IMR-90 (cell line): ENCODE data around the gene CPD. TPM values are rescaled to one million over a fixed set of nuclear protein-coding genes. Genes with fewer than 3 reads are reported as not detected.

ENCODE experiments used
- ATAC-seq: fragments of 200-7000 bp; cut with Tn5 transposase; 2 replicates; pipeline ENCODE4 v1.9.1; 2020; ENCODE audit warnings: low read depth, mild to moderate bottlenecking, moderate library complexity
- BruUV-seq: library from RNA; stranded (reverse); fragments of 400-500 nt; replicated peaks from 2 replicates; lab custom pipeline; 2021; lab: Mats Ljungman, UMichigan
- CTCF ChIA-PET: fragments of 300-600 bp; formaldehyde crosslinking; extraction: SDS; loops from one replicate; lab custom pipeline; 2021; ENCODE audit warnings: antibody characterized with exemption; lab: Yijun Ruan, JAX
- POLR2A ChIA-PET: fragments of 300-600 bp; sonication (Branson Sonifier 250); formaldehyde crosslinking; loops from one replicate; lab custom pipeline; 2022; ENCODE audit warnings: antibody characterized with exemption; ENCODE audit not compliant: unreplicated experiment; lab: Charles Lee
- DNase-seq: peaks from one replicate; pipeline ENCODE4 v3.0.0; 2013
- H2AFZ ChIP-seq: replicated peaks from 2 replicates; pipeline ENCODE3; 2013; ENCODE audit warnings: low read length, mild to moderate bottlenecking; ENCODE audit not compliant: poor library complexity
- H2AK5ac ChIP-seq: 2 replicates; pipeline ENCODE4 v1.6.1; 2013; ENCODE audit warnings: low read depth, low read length, inconsistent platforms
- H2AK9ac ChIP-seq: replicated peaks from 2 replicates; pipeline ENCODE3; 2013; ENCODE audit warnings: mild to moderate bottlenecking, low read depth, low read length, moderate library complexity; ENCODE audit not compliant: poor library complexity
- H2BK120ac ChIP-seq: 2 replicates; pipeline ENCODE4 v1.6.1; 2013; ENCODE audit warnings: low read depth, low read length, inconsistent platforms
- H2BK15ac ChIP-seq: 3 replicates; pipeline ENCODE4 v1.6.1; 2013; ENCODE audit warnings: low read depth, low read length, inconsistent platforms
- H2BK20ac ChIP-seq: 2 replicates; pipeline ENCODE4 v1.6.1; 2013; ENCODE audit warnings: low read depth, mild to moderate bottlenecking, inconsistent platforms, low read length, moderate library complexity
- H2BK5ac ChIP-seq: 2 replicates; pipeline ENCODE4 v1.6.1; 2013; ENCODE audit warnings: mild to moderate bottlenecking, low read depth, low read length, inconsistent platforms; ENCODE audit not compliant: poor library complexity, severe bottlenecking
- H3K14ac ChIP-seq: replicated peaks from 2 replicates; pipeline ENCODE4 v1.6.1; 2013; ENCODE audit warnings: low read depth, low read length, inconsistent platforms
- H3K18ac ChIP-seq: 2 replicates; pipeline ENCODE4 v1.6.1; 2013; ENCODE audit warnings: low read depth, low read length, control low read depth
- H3K23ac ChIP-seq: 2 replicates; pipeline ENCODE4 v1.6.1; 2013; ENCODE audit warnings: low read depth, low read length, inconsistent platforms
- H3K27ac ChIP-seq: 2 replicates; pipeline ENCODE4 v1.5.1; 2013; ENCODE audit warnings: mild to moderate bottlenecking, control low read depth, low read length; ENCODE audit not compliant: insufficient read depth
- H3K27me3 ChIP-seq: 2 replicates; pipeline ENCODE4 v1.6.1; 2013; ENCODE audit warnings: low read length; ENCODE audit not compliant: control insufficient read depth, insufficient read depth
- H3K36me3 ChIP-seq: 2 replicates; pipeline ENCODE4 v1.6.1; 2013; ENCODE audit warnings: low read length, mixed read lengths; ENCODE audit not compliant: control insufficient read depth, insufficient read depth
- H3K4ac ChIP-seq: 2 replicates; pipeline ENCODE4 v1.6.1; 2013; ENCODE audit warnings: low read depth, low read length, inconsistent platforms
- H3K4me1 ChIP-seq: 2 replicates; pipeline ENCODE4 v1.6.1; 2013; ENCODE audit warnings: low read length, mixed read lengths; ENCODE audit not compliant: control insufficient read depth, insufficient read depth
- H3K4me2 ChIP-seq: 2 replicates; pipeline ENCODE4 v1.6.1; 2013; ENCODE audit warnings: low read depth, mild to moderate bottlenecking, control low read depth, low read length, moderate library complexity
- H3K4me3 ChIP-seq: 2 replicates; pipeline ENCODE4 v1.5.1; 2013; ENCODE audit warnings: low read depth, mild to moderate bottlenecking, control low read depth, low read length, moderate library complexity; ENCODE audit not compliant: insufficient read depth
- H3K56ac ChIP-seq: 2 replicates; pipeline ENCODE4 v1.6.1; 2013; ENCODE audit warnings: low read length, inconsistent platforms; ENCODE audit not compliant: insufficient read depth; ENCODE audit errors: extremely low read depth
- H3K79me1 ChIP-seq, 2 experiments: 2 replicates each; pipeline ENCODE4 v1.6.1; 2013; ENCODE audit warnings: low read length in 2 of 2, inconsistent platforms in 1 of 2, low read depth in 1 of 2
- H3K9ac ChIP-seq: 2 replicates; pipeline ENCODE4 v1.6.1; 2013; ENCODE audit warnings: low read depth, low read length, control low read depth
- H3K9me1 ChIP-seq: 2 replicates; pipeline ENCODE4 v1.6.1; 2013; ENCODE audit warnings: low read length, inconsistent platforms; ENCODE audit not compliant: insufficient read depth
- H3K9me3 ChIP-seq: 2 replicates; pipeline ENCODE4 v1.6.1; 2013; ENCODE audit warnings: low read length; ENCODE audit not compliant: control insufficient read depth, insufficient read depth
- H4K20me1 ChIP-seq: 2 replicates; pipeline ENCODE4 v1.6.1; 2013; ENCODE audit warnings: low read length, inconsistent platforms; ENCODE audit not compliant: insufficient read depth
- H4K5ac ChIP-seq: 2 replicates; pipeline ENCODE4 v1.6.1; 2013; ENCODE audit warnings: mild to moderate bottlenecking, low read depth, low read length, control low read depth
- H4K8ac ChIP-seq, 2 experiments: 2 replicates each; pipeline ENCODE4 v1.6.1; 2013; ENCODE audit warnings: low read depth in 2 of 2, low read length in 2 of 2, control low read depth in 1 of 2, inconsistent platforms in 1 of 2
- H4K91ac ChIP-seq: 2 replicates; pipeline ENCODE4 v1.6.1; 2013; ENCODE audit warnings: low read depth, low read length, inconsistent platforms; ENCODE audit not compliant: insufficient read depth
- BHLHE40 ChIP-seq: fragments of 150-350 bp; IDR thresholded peaks from 2 replicates; pipeline ENCODE4 v1.6.1; 2016; ENCODE audit warnings: mild to moderate bottlenecking, low read depth, low read length
- CEBPB ChIP-seq: IDR thresholded peaks from 2 replicates; pipeline ENCODE4 v1.6.1; 2012; ENCODE audit warnings: low read depth, low read length, improper control_type of control experiment
- CHD1 ChIP-seq: IDR thresholded peaks from 2 replicates; pipeline ENCODE4 v1.6.1; 2012; ENCODE audit warnings: low read depth, low read length, improper control_type of control experiment
- FOS ChIP-seq: fragments of 150-350 bp; IDR thresholded peaks from 2 replicates; pipeline ENCODE4 v1.6.1; 2016; ENCODE audit warnings: low read depth, low read length
- MAFK ChIP-seq: IDR thresholded peaks from 2 replicates; pipeline ENCODE4 v1.6.1; 2012; ENCODE audit warnings: low read depth, low read length, improper control_type of control experiment
- MAZ ChIP-seq: IDR thresholded peaks from 2 replicates; pipeline ENCODE4 v1.6.1; 2012; ENCODE audit warnings: low read depth, mild to moderate bottlenecking, low read length, improper control_type of control experiment, moderate library complexity, borderline replicate concordance
- MXI1 ChIP-seq: IDR thresholded peaks from 2 replicates; pipeline ENCODE4 v1.6.1; 2012; ENCODE audit warnings: low read depth, mild to moderate bottlenecking, low read length, moderate library complexity, borderline replicate concordance
- NFE2L2 ChIP-seq: fragments of 150-350 bp; IDR thresholded peaks from 2 replicates; pipeline ENCODE4 v1.6.1; 2016; ENCODE audit warnings: low read depth, mild to moderate bottlenecking, low read length
- POLR2A ChIP-seq: IDR thresholded peaks from 2 replicates; pipeline ENCODE4 v1.6.1; 2012; ENCODE audit warnings: mild to moderate bottlenecking, low read depth, low read length
- RAD21 ChIP-seq: IDR thresholded peaks from 2 replicates; pipeline ENCODE4 v1.6.1; 2012; ENCODE audit warnings: low read length, improper control_type of control experiment
- RCOR1 ChIP-seq: IDR thresholded peaks from 2 replicates; pipeline ENCODE4 v1.6.1; 2012; ENCODE audit warnings: mild to moderate bottlenecking, low read length, improper control_type of control experiment; ENCODE audit not compliant: insufficient replicate concordance
- RFX5 ChIP-seq: IDR thresholded peaks from 2 replicates; pipeline ENCODE4 v1.8.0; 2012; ENCODE audit warnings: low read depth, mild to moderate bottlenecking, low read length, moderate library complexity
- SMC3 ChIP-seq: fragments of 150-350 bp; IDR thresholded peaks from 2 replicates; pipeline ENCODE4 v1.6.1; 2016; ENCODE audit warnings: low read depth, mild to moderate bottlenecking, antibody characterized with exemption, low read length, moderate library complexity
- WGBS, 2 experiments: methylation state at CpG; one replicate each; pipeline versions ENCODE4 v1.1.5 to v1.1.7; 2013; ENCODE audit warnings: missing lambda C conversion rate in 2 of 2; ENCODE audit not compliant: insufficient read length in 1 of 2; ENCODE audit errors: extremely low coverage in 2 of 2; 5-methylcytosine and 5-hydroxymethylcytosine counted together
- dilution Hi-C: fragments of 300-500 bp; cut with HindIII; formaldehyde crosslinking; loops from one replicate; pipeline ENCODE4 v1.14.3; 2018; ENCODE audit warnings: low sequenced_read_pairs; ENCODE audit not compliant: unreplicated experiment
- in situ Hi-C: fragments of 300-500 bp; cut with MboI; formaldehyde crosslinking; loops from 3 replicates; pipeline ENCODE4 v1.14.3; 2019; ENCODE audit warnings: low sequenced_read_pairs, inconsistent platforms, mixed read lengths
- intact Hi-C: fragments of 100-400 bp; cut with micrococcal nuclease; formaldehyde crosslinking; loops from 2 replicates; pipeline ENCODE4 v1.10.0; 2022
- polyA plus RNA-seq, 3 experiments: library from polyadenylated mRNA; depleted of rRNA; stranded (reverse); fragments of >200 nt; gene quantifications; 2 replicates each; pipeline ENCODE4 v1.2.3, GENCODE V29; 2012; ENCODE audit warnings: low replicate concordance in 1 of 3
- total RNA-seq: library from RNA; depleted of rRNA; stranded (reverse); fragments of >200 nt; gene quantifications from 2 replicates; pipeline ENCODE4 v1.2.3, GENCODE V29; 2012
- TF ChIP-seq, protein P1 (sequence below): fragments of 150-350 bp; IDR thresholded peaks from 2 replicates; pipeline ENCODE4 v1.6.1; 2016; ENCODE audit warnings: low read depth, mild to moderate bottlenecking, low read length, moderate library complexity, borderline replicate concordance
- TF ChIP-seq, protein P2 (sequence below): conservative IDR thresholded peaks from 2 replicates; pipeline ENCODE4 v1.5.1; 2012; ENCODE audit warnings: mild to moderate bottlenecking, low read depth, low read length, improper control_type of control experiment
- TF ChIP-seq, protein P3 (sequence below): fragments of 150-350 bp; IDR thresholded peaks from 2 replicates; pipeline ENCODE4 v1.6.1; 2017; ENCODE audit warnings: mild to moderate bottlenecking, antibody characterized with exemption, low read length, low read depth

The CPD gene
- total and polyA plus RNA-seq, 2 of the 4 experiments (the other 2 are of a cell fraction), result 23.4 to 94.5 TPM

DNA sequence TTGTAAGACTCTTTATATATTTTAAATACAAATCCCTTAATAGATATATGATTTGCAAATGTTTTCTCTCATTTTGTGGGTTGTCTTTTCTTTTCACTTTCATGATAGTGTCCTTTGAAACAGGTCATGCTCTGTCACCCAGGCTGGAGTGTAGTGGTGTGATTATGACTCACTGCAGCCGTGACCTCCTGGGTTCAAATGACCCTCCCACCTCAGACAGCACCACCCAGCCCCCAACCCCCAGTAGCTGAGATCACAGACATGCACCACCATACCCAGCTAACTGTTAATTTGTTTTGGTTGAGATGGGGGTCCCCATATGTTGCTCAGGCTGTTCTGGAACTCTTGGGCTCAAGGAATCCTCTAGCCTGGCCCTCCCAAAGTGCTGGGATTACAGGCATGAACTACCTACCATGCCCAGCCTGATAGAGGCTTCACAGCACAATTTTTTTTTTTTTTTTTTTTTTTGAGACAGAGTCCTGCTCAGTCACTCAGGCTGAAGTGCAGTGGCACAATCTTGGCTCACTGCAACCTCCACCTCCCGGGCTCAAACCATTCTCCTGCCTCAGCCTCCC is 26.4 kb upstream of the CPD start:
- Histone ChIP-seq H3K9ac (no peak overlapping the region), H3K18ac (no peak overlapping the region), H2BK120ac (no peak overlapping the region), H3K36me3 (no peaks in the 10 kb centered on the region), H4K91ac (no peak overlapping the region), H3K27me3 (no peaks in the 10 kb centered on the region), H3K9me3 (no peaks in the 10 kb centered on the region), H3K23ac (no peak overlapping the region), H3K4me3 (no peak overlapping the region), H3K4me2 (no peak overlapping the region), H2BK15ac (peak overlapping the region; percentile 14; the same call in 1 of the 3 replicates), H3K4me1 (peaks cover 4% of the 10 kb centered on the region), H3K56ac (no peak overlapping the region), H4K8ac (peak overlapping the region in 1 of 2 experiments; percentile 23; a peak in 1 of 4 replicates), H2AK5ac (no peak overlapping the region; the same call in 1 of the 2 replicates), H4K20me1 (peaks cover 5% of the 10 kb centered on the region; the same call in 1 of the 2 replicates), H3K14ac (no peak overlapping the region), H2BK20ac (no peak overlapping the region), H2AK9ac (no peak overlapping the region), H3K9me1 (no peaks in the 10 kb centered on the region; the same call in 1 of the 2 replicates), H2AFZ (no peak overlapping the region), H4K5ac (no peak overlapping the region), H2BK5ac (no peak overlapping the region), H3K27ac (no peak overlapping the region), H3K4ac (no peak overlapping the region), H3K79me1 (no peaks in the 10 kb centered on the region)
- dilution Hi-C loops (no loop called here), in situ Hi-C loops (no loop called here), intact Hi-C loops (no loop called here)
- no peak for ATAC-seq
- ChIA-PET CTCF (no interaction called here), POLR2A (no interaction called here)
- TF ChIP-seq POLR2A (no peak), CHD1 (no peak), MAFK (no peak), MXI1 (no peak), SMC3 (no peak), RCOR1 (no peak), NFE2L2 (no peak), MAZ (no peak), CEBPB (no peak), RFX5 (no peak), BHLHE40 (no peak), RAD21 (no peak), FOS (no peak)
- TF ChIP-seq, protein P1, sequence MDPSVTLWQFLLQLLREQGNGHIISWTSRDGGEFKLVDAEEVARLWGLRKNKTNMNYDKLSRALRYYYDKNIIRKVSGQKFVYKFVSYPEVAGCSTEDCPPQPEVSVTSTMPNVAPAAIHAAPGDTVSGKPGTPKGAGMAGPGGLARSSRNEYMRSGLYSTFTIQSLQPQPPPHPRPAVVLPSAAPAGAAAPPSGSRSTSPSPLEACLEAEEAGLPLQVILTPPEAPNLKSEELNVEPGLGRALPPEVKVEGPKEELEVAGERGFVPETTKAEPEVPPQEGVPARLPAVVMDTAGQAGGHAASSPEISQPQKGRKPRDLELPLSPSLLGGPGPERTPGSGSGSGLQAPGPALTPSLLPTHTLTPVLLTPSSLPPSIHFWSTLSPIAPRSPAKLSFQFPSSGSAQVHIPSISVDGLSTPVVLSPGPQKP, result no peak
- TF ChIP-seq, protein P2, sequence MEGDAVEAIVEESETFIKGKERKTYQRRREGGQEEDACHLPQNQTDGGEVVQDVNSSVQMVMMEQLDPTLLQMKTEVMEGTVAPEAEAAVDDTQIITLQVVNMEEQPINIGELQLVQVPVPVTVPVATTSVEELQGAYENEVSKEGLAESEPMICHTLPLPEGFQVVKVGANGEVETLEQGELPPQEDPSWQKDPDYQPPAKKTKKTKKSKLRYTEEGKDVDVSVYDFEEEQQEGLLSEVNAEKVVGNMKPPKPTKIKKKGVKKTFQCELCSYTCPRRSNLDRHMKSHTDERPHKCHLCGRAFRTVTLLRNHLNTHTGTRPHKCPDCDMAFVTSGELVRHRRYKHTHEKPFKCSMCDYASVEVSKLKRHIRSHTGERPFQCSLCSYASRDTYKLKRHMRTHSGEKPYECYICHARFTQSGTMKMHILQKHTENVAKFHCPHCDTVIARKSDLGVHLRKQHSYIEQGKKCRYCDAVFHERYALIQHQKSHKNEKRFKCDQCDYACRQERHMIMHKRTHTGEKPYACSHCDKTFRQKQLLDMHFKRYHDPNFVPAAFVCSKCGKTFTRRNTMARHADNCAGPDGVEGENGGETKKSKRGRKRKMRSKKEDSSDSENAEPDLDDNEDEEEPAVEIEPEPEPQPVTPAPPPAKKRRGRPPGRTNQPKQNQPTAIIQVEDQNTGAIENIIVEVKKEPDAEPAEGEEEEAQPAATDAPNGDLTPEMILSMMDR, result no peak
- TF ChIP-seq, protein P3, sequence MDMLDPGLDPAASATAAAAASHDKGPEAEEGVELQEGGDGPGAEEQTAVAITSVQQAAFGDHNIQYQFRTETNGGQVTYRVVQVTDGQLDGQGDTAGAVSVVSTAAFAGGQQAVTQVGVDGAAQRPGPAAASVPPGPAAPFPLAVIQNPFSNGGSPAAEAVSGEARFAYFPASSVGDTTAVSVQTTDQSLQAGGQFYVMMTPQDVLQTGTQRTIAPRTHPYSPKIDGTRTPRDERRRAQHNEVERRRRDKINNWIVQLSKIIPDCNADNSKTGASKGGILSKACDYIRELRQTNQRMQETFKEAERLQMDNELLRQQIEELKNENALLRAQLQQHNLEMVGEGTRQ, result no peak
- no TSS peak for BruUV-seq
- WGBS, 2 experiments, result no CpG with 5 or more reads among the region's 2 CpGs
- no peak for DNase-seq
